ENCODE measurements around the gene LRCH1.

DNA sequence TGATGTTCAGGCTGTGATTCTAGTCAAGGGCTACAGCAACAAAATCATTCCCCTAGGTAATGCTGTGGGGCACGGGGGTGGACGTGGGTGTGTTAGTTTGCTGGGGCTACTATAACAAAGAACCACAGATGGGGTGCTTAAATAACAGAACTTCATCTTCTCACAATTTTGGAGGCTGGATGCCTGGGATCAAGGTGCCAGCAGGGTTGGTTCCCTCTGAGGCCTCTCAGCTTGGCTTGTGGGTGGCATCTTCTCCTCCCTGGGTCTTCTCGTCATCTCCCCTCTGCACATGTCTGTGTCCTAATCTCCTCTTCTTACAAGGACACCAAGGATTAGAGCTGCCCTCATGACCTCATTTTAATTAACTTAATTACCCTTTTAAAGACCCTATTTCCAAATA lies 129.0 kb downstream of the LRCH1 start:
- TF ChIP-seq, protein P1, sequence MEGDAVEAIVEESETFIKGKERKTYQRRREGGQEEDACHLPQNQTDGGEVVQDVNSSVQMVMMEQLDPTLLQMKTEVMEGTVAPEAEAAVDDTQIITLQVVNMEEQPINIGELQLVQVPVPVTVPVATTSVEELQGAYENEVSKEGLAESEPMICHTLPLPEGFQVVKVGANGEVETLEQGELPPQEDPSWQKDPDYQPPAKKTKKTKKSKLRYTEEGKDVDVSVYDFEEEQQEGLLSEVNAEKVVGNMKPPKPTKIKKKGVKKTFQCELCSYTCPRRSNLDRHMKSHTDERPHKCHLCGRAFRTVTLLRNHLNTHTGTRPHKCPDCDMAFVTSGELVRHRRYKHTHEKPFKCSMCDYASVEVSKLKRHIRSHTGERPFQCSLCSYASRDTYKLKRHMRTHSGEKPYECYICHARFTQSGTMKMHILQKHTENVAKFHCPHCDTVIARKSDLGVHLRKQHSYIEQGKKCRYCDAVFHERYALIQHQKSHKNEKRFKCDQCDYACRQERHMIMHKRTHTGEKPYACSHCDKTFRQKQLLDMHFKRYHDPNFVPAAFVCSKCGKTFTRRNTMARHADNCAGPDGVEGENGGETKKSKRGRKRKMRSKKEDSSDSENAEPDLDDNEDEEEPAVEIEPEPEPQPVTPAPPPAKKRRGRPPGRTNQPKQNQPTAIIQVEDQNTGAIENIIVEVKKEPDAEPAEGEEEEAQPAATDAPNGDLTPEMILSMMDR (conservative IDR thresholded peaks at IDR 0.05; ENCODE audit: low read length), result no peak
- no peak for TF ChIP-seq EZH2phosphoT487 (IDR thresholded peaks at IDR 0.05; ENCODE audit: borderline replicate concordance, low read depth, low read length)
